Activated naive CD8-positive, alpha-beta T cell treated with anti-CD3 and anti-CD28 coated beads for 36 hours (primary cell): ENCODE results near the gene ERC1. TPM values are rescaled to one million over a fixed set of nuclear protein-coding genes. Genes with fewer than 3 reads are reported as not detected.
"Not testable (repeated sequence)": the region's sequence is repeated elsewhere in the genome, so short reads cannot be mapped to it uniquely, and the experiment has no call there.

Experiments used
- DNase-seq: peaks from one replicate; pipeline ENCODE4 v3.0.0; 2021
- H3K27ac Mint-ChIP-seq: one replicate; pipeline ENCODE4 v1.8.0; 2022; ENCODE audit warnings: mild to moderate bottlenecking, moderate library complexity, mixed read lengths
- H3K27me3 Mint-ChIP-seq: one replicate; pipeline ENCODE4 v1.8.0; 2022; ENCODE audit warnings: mild to moderate bottlenecking, mixed read lengths
- H3K36me3 Mint-ChIP-seq: one replicate; pipeline ENCODE4 v1.8.0; 2021; ENCODE audit warnings: mild to moderate bottlenecking, mixed read lengths
- H3K4me1 Mint-ChIP-seq: one replicate; pipeline ENCODE4 v1.8.0; 2021; ENCODE audit warnings: mixed read lengths
- H3K4me3 Mint-ChIP-seq: one replicate; pipeline ENCODE4 v1.8.0; 2022; ENCODE audit warnings: mild to moderate bottlenecking, moderate library complexity, mixed read lengths
- H3K9me3 Mint-ChIP-seq: one replicate; pipeline ENCODE4 v1.8.0; 2022; ENCODE audit warnings: mixed read lengths
- total RNA-seq, 2 experiments: library from RNA; stranded (reverse); gene quantifications; one replicate each; pipeline ENCODE4 v1.2.3, GENCODE V29; 2021

Gene ERC1
- total RNA-seq, 2 experiments from 2014 or later, result 24.0 to 25.5 TPM

GRCh38 chr12:1034243-1034642 lies 43.2 kb downstream of the ERC1 start:
- Mint-ChIP-seq H3K27ac (no peak overlapping the region), H3K9me3 (no peaks in the 10 kb centered on the region), H3K36me3 (peaks cover 6% of the 10 kb centered on the region), H3K27me3 (no peaks in the 10 kb centered on the region), H3K4me1 (no peaks in the 10 kb centered on the region), H3K4me3 (no peak overlapping the region)
- no peak for DNase-seq

- Mint-ChIP-seq H3K9me3 (no peaks in the 10 kb centered on the region), H3K4me1 (no peaks in the 10 kb centered on the region), H3K36me3 (peaks cover 6% of the 10 kb centered on the region), H3K27me3 (no peaks in the 10 kb centered on the region), H3K4me3 (no peak overlapping the region), H3K27ac (no peak overlapping the region)
- DNase-seq, result no peak
These were observed 43.9 kb downstream of the ERC1 start for GRCh38 chr12:1034751-1035457.

DNA sequence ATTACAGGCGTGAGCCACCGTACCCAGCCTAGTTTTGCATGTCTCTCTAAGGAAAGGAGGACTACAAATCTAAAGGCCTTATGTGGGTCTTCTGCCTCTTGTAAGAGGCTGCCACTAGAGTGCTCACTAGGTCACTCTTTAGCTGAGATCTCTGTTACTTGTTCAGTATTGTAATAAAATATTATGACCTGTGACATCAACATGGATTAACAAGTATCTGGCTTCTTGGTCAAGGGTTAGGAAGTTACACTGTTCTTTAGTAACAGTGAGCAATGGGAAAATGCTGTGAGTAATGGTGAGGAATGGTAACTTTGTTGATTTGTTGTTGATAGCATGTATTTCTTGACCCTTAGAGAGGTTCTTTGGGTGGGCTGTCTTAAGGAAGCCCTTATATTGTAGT lies 50.5 kb downstream of the ERC1 start:
- Mint-ChIP-seq H3K9me3 (no peaks in the 10 kb centered on the region), H3K27me3 (no peaks in the 10 kb centered on the region), H3K4me1 (no peaks in the 10 kb centered on the region), H3K36me3 (peaks cover 5% of the 10 kb centered on the region), H3K4me3 (no peak overlapping the region), H3K27ac (no peak overlapping the region)
- DNase-seq, result no peak

DNA sequence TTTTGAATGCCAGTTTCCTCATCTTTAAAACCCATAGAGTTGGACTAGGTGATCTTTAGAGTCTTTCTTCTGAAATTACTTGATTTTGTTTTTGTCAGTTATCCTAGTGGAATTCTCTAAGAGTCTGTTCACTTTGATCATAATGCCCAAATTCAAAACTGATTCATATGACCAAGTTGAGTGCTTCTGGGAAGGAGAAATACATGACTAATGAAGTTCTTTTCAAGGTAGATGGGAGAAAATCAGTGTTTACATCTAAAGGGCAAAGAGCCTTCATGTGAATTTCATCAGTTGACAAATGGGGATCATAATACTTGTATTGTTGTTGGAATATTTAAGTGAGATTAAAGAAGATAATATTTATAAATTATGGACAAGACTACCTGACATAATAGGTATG lies 53.2 kb downstream of the ERC1 start:
- DNase-seq, result no peak
- peaks cover 8% of the 10 kb centered on the region for H3K4me1 Mint-ChIP-seq
- H3K4me3 Mint-ChIP-seq, result no peak overlapping the region
- peaks cover 7% of the 10 kb centered on the region for H3K36me3 Mint-ChIP-seq
- H3K9me3 Mint-ChIP-seq, result no peaks in the 10 kb centered on the region
- no peak overlapping the region for H3K27ac Mint-ChIP-seq
- H3K27me3 Mint-ChIP-seq, result no peaks in the 10 kb centered on the region

- H3K4me1 Mint-ChIP-seq, result peaks cover 10% of the 10 kb centered on the region
- H3K27ac Mint-ChIP-seq, result no peak overlapping the region
- H3K36me3 Mint-ChIP-seq, result peaks cover 7% of the 10 kb centered on the region
- no peaks in the 10 kb centered on the region for H3K9me3 Mint-ChIP-seq
- H3K4me3 Mint-ChIP-seq, result no peak overlapping the region
- no peaks in the 10 kb centered on the region for H3K27me3 Mint-ChIP-seq
- no peak for DNase-seq
These were observed 53.7 kb downstream of the ERC1 start for GRCh38 chr12:1044696-1045095.

DNA sequence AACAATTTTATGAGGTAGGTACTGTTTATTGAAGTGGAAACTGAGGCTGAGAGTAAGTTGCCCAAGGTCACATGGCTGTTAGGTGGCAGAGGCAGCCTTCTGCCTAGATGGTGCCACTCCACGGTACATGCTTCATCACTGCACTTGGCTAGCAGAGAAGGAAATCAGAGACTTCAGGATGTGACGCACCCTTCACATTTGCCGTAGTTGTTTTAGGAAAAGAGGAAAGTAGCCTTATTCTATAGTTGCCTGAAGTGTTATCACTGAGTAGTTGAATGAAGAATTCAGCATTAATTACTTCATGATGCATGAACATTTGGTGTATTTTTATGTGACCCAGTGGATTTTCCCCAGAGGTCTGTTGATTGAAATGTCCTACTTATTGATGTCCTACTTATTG lies 55.7 kb downstream of the ERC1 start:
- peaks cover 10% of the 10 kb centered on the region for H3K4me1 Mint-ChIP-seq
- H3K27me3 Mint-ChIP-seq, result no peaks in the 10 kb centered on the region
- H3K9me3 Mint-ChIP-seq, result no peaks in the 10 kb centered on the region
- no peak overlapping the region for H3K4me3 Mint-ChIP-seq
- no peak for DNase-seq
- H3K36me3 Mint-ChIP-seq, result peaks cover 7% of the 10 kb centered on the region
- H3K27ac Mint-ChIP-seq, result no peak overlapping the region

DNA sequence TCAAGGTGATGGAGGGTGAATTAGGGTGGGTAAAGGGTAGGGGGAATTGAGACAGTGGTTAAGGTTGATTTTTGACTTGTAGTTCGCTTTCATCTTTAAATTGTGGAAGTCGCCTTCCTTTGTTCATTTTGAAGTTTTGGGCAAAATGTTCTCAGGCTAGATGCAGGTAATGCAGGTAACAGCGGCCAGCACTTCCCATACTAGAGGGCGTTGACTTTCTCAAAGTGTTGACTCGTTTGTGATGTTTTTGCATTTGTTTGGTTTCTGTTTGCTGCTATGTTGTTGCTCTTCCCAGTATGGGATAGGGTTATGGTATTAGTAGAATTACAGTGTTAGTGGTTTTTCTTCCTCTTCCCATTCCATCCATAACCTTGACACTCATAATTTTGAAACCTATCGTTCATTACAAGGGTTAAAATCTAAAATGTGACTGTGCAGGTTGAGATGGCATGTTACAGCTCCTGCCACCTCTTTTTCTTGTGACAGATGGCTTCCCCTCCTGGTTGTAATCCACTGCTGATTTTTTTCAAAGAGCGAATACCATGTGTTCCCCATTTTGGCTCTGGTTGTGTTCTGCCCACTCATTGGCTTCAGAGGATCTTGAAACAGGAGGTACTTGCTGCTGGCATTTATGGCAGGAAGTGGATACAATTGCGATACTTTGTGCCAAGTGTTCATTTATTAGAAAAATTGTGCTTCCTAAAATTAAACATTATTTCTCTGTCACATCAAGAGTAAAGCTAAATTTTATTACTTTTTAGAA lies 57.1 kb downstream of the ERC1 start:
- Mint-ChIP-seq H3K9me3 (no peaks in the 10 kb centered on the region), H3K36me3 (peaks cover 7% of the 10 kb centered on the region), H3K27ac (no peak overlapping the region), H3K4me1 (peaks cover 10% of the 10 kb centered on the region), H3K27me3 (no peaks in the 10 kb centered on the region), H3K4me3 (no peak overlapping the region)
- no peak for DNase-seq

DNA sequence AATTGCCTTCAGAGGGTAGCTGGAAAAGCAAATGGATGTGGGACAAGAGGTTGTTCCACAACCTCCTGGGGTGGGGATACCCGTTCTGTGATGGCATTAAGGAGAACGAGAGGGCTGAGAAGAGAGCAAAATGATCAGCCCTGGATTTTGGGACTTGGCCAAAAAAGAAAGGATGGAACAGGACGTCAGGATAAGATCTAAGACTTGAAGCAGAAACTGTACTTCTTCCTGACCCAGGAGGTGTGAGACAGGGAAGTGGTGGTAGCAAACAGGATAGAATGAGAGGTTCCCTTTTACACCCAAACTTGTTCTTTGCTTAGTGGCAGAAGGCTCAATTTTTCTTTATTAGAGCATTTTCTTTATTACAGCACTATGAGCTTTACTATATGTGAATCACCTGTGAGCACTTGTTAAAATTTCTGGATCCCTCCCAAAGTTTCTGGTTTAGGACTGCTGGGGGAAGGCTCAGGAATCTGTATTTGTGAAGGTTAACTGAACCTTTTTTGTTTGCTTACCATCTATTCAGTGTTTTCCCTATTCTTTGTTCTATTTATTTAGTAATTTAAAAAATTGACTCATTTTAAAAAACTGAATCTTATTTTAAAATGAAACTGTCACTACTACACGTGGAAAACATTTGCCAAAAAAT lies 59.2 kb downstream of the ERC1 start:
- Mint-ChIP-seq H3K27me3 (no peaks in the 10 kb centered on the region), H3K9me3 (no peaks in the 10 kb centered on the region), H3K36me3 (peaks cover 4% of the 10 kb centered on the region), H3K4me3 (no peak overlapping the region), H3K27ac (no peak overlapping the region), H3K4me1 (peaks cover 10% of the 10 kb centered on the region)
- DNase-seq, result no peak

DNA sequence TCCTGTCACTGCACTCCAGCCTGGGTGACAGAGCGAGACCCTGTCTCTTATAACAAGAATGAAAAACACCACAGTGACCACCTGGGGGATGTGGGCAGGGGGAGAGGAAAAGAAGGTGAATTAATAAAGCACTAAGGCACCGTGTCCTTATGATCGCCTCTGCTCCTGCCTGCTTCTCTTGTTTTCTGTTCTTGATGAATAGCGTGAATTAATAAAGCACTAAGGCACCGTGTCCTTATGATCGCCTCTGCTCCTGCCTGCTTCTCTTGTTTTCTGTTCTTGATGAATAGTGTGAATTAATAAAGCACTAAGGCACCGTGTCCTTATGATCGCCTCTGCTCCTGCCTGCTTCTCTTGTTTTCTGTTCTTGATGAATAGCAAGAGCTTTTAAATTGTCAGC lies 60.6 kb downstream of the ERC1 start:
- H3K4me3 Mint-ChIP-seq, DNase-seq, H3K27ac Mint-ChIP-seq, H3K9me3 Mint-ChIP-seq, H3K27me3 Mint-ChIP-seq, H3K36me3 Mint-ChIP-seq: not testable (repeated sequence)
- peaks cover 10% of the 10 kb centered on the region for H3K4me1 Mint-ChIP-seq

GRCh38 chr12:1053690-1054089 lies 62.7 kb downstream of the ERC1 start:
- peaks cover 9% of the 10 kb centered on the region for H3K9me3 Mint-ChIP-seq
- no peak overlapping the region for H3K27ac Mint-ChIP-seq
- peaks cover 4% of the 10 kb centered on the region for H3K4me1 Mint-ChIP-seq
- no peaks in the 10 kb centered on the region for H3K27me3 Mint-ChIP-seq
- no peak for DNase-seq
- H3K4me3 Mint-ChIP-seq, result no peak overlapping the region
- peaks cover 15% of the 10 kb centered on the region for H3K36me3 Mint-ChIP-seq

DNA sequence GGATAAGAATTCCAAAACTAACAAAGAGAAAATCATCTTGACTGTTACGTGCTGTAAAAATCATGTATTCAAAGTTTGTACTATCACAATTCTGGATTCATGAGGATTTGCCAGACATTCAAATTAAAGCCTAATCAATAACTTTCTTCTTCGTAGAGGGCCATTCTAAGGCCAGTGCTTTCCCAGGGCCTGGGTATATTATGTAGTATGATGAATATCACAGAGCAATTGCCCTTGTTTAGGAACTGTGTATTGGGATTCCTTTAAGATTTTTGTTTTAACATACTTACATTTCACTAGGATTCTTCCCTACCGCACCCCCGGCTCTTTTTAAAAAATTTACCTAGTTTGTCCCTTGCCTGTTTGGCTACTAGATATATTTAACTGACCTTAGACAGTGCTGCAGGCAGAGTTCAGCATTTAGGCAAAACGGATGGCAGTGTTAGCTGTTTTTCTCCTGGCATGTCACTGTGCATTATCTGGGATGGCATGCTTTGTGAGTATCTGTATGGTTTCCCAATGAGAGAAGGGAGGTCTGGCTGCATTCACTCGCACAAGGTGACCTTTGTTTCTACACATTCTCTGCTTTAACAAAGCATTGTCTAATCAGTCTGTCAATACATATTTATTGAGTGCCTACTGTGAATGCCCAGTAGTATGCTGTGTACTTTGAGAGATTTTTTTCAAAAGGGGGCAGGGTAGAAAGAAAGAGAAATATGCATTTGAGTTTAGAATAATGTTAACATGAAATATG lies 63.3 kb downstream of the ERC1 start:
- no peaks in the 10 kb centered on the region for H3K27me3 Mint-ChIP-seq
- peaks cover 3% of the 10 kb centered on the region for H3K4me1 Mint-ChIP-seq
- no peak overlapping the region for H3K4me3 Mint-ChIP-seq
- H3K27ac Mint-ChIP-seq, result no peak overlapping the region
- H3K36me3 Mint-ChIP-seq, result peaks cover 16% of the 10 kb centered on the region
- no peak for DNase-seq
- H3K9me3 Mint-ChIP-seq, result peaks cover 14% of the 10 kb centered on the region

DNA sequence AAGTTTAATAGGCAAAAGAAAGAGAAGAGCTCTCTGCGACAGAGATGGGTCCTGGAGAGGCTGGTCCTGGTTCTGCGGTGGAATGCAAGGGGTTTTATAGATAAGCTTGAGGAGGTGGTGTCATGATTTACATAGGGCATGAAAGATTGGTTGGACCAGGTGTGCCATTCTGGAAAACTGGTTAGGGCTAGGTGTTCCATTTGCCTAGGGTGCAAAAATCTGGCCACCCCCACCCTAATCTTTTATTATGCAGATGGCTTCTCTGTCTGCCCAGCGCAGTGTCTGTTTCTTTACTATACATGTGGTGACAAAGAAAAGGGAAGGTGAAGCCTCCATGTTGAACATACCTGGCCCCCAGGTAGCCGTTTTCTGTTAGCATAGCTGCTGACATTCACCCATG lies 65.4 kb downstream of the ERC1 start:
- no peak overlapping the region for H3K27ac Mint-ChIP-seq

GRCh38 chr12:1058423-1058822 lies 67.4 kb downstream of the ERC1 start:
- Mint-ChIP-seq H3K27me3 (no peaks in the 10 kb centered on the region), H3K4me3 (no peak overlapping the region), H3K27ac (no peak overlapping the region), H3K36me3 (peaks cover 47% of the 10 kb centered on the region), H3K9me3 (peaks cover 28% of the 10 kb centered on the region), H3K4me1 (peaks cover 3% of the 10 kb centered on the region)
- no peak for DNase-seq

More for the DNA sequence above, 65.4 kb downstream of the ERC1 start:
- H3K4me1 Mint-ChIP-seq, result peaks cover 1% of the 10 kb centered on the region
- no peaks in the 10 kb centered on the region for H3K27me3 Mint-ChIP-seq
- peaks cover 31% of the 10 kb centered on the region for H3K36me3 Mint-ChIP-seq
- DNase-seq, result no peak
- H3K9me3 Mint-ChIP-seq, result peaks cover 20% of the 10 kb centered on the region
- H3K4me3 Mint-ChIP-seq, result no peak overlapping the region

DNA sequence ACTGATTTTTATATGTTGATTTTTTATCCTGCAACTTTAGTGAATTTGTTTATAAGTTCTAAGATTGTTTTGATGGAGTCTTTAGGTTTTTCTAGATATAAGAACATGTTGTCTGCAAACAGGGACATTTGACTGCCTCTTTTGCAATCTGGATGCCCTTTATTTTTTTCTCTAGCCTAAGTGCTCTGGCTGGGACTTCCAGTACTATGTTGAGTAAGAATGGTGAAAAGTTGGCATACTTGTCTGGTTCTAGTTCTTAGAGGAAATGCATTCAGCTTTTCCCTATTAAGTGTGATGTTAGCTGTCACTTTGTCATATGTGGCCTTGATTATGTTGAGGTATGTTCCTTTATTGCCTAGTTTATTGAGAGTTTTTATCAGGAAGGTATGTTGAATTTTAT lies 68.1 kb downstream of the ERC1 start:
- Mint-ChIP-seq H3K27ac (no peak overlapping the region), H3K27me3 (no peaks in the 10 kb centered on the region), H3K36me3 (peaks cover 55% of the 10 kb centered on the region), H3K4me3 (no peak overlapping the region), H3K4me1 (peaks cover 3% of the 10 kb centered on the region), H3K9me3 (peaks cover 33% of the 10 kb centered on the region)
- no peak for DNase-seq

- Mint-ChIP-seq H3K4me3 (no peak overlapping the region), H3K27ac (no peak overlapping the region), H3K4me1 (peaks cover 1% of the 10 kb centered on the region), H3K9me3 (peaks cover 33% of the 10 kb centered on the region), H3K27me3 (no peaks in the 10 kb centered on the region), H3K36me3 (peaks cover 58% of the 10 kb centered on the region)
- DNase-seq, result no peak
These were observed 72.8 kb downstream of the ERC1 start for GRCh38 chr12:1063852-1064251.
